Thyroid gland (tissue), 4 donors: ENCODE data around the gene LPCAT1.

Source experiments
- POLR2A ChIP-seq, 2 donors: fragments of 450-650 bp; IDR thresholded peaks; one replicate each; pipeline ENCODE4 v1.6.1; 2017; ENCODE audit warnings: antibody characterized with exemption in 2 of 2, mild to moderate bottlenecking in 2 of 2, moderate library complexity in 1 of 2
- TF ChIP-seq, protein P1 (sequence below), 6 experiments: fragments of 200-600 bp in 3 of 6; fragments of 450-650 bp in 3 of 6; sonication (generic) in 3 of 6; IDR thresholded peaks; one replicate each; pipeline ENCODE4 v1.5.1; 2016 to 2019; ENCODE audit warnings: antibody characterized with exemption in 6 of 6, mild to moderate bottlenecking in 2 of 6, inconsistent platforms in 1 of 6, moderate library complexity in 1 of 6

DNA sequence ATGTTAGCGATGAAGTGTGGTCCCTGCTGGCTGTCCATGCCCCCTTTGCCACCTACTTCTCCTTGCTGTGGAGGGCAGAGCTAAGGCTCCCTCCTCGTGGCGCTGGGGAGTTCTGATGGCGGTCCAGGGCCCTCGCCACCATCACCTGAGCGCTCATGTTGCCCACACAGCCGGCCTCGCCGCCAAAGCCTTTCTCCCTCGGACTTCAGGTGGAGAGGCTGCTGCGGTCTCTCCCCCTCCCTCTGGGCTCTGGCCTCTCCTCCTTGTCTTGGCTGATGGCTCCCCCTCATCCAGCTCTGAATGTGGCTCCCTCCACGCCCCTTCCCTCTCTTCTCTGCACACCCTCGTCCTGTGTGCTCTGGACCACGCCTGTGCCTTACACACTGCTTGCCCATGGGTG, 14.5 kb upstream of the LPCAT1 start:
- TF ChIP-seq, protein P1, sequence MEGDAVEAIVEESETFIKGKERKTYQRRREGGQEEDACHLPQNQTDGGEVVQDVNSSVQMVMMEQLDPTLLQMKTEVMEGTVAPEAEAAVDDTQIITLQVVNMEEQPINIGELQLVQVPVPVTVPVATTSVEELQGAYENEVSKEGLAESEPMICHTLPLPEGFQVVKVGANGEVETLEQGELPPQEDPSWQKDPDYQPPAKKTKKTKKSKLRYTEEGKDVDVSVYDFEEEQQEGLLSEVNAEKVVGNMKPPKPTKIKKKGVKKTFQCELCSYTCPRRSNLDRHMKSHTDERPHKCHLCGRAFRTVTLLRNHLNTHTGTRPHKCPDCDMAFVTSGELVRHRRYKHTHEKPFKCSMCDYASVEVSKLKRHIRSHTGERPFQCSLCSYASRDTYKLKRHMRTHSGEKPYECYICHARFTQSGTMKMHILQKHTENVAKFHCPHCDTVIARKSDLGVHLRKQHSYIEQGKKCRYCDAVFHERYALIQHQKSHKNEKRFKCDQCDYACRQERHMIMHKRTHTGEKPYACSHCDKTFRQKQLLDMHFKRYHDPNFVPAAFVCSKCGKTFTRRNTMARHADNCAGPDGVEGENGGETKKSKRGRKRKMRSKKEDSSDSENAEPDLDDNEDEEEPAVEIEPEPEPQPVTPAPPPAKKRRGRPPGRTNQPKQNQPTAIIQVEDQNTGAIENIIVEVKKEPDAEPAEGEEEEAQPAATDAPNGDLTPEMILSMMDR (IDR thresholded peaks at IDR 0.05): no peak
- TF ChIP-seq POLR2A (IDR thresholded peaks at IDR 0.05): no peak
